OCI-LY7 (cell line): ENCODE measurements around the gene SIGLEC10.

ENCODE experiments used
- EZH2phosphoT487 ChIP-seq: fragments of 200-600 bp; sonication (generic); IDR thresholded peaks from 2 replicates; pipeline ENCODE4 v1.6.1; 2018; ENCODE audit warnings: low read depth, borderline replicate concordance, mild to moderate bottlenecking, mixed run types, antibody characterized with exemption, low read length, moderate library complexity, mixed read lengths
- TF ChIP-seq, protein P1 (sequence below): fragments of 200-600 bp; sonication (generic); conservative IDR thresholded peaks from 2 replicates; pipeline ENCODE4 v1.5.1; 2014; ENCODE audit warnings: mild to moderate bottlenecking, antibody characterized with exemption, low read length, moderate library complexity, mixed read lengths

- TF ChIP-seq, protein P1, sequence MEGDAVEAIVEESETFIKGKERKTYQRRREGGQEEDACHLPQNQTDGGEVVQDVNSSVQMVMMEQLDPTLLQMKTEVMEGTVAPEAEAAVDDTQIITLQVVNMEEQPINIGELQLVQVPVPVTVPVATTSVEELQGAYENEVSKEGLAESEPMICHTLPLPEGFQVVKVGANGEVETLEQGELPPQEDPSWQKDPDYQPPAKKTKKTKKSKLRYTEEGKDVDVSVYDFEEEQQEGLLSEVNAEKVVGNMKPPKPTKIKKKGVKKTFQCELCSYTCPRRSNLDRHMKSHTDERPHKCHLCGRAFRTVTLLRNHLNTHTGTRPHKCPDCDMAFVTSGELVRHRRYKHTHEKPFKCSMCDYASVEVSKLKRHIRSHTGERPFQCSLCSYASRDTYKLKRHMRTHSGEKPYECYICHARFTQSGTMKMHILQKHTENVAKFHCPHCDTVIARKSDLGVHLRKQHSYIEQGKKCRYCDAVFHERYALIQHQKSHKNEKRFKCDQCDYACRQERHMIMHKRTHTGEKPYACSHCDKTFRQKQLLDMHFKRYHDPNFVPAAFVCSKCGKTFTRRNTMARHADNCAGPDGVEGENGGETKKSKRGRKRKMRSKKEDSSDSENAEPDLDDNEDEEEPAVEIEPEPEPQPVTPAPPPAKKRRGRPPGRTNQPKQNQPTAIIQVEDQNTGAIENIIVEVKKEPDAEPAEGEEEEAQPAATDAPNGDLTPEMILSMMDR, result peak; percentile 86
- no peak for TF ChIP-seq EZH2phosphoT487
These were observed 19.2 kb downstream of the SIGLEC10 start for GRCh38 chr19:51398096-51398704.
